DOHH2 (cell line): ENCODE results near the gene AATF.

Source experiments
- CTCF ChIP-seq: fragments of 200-600 bp; sonication (generic); IDR thresholded peaks from one replicate; pipeline ENCODE4 v1.5.1; 2014; ENCODE audit warnings: antibody characterized with exemption, mild to moderate bottlenecking, low read depth, low read length; ENCODE audit not compliant: poor library complexity, severe bottlenecking
- EZH2phosphoT487 ChIP-seq: fragments of 200-600 bp; sonication (generic); IDR thresholded peaks from 2 replicates; pipeline ENCODE4 v1.6.1; 2017; ENCODE audit warnings: borderline replicate concordance, mild to moderate bottlenecking, antibody characterized with exemption, low read length, moderate library complexity, mixed read lengths

GRCh38 chr17:37051381-37051780 is 102.6 kb downstream of the AATF start:
- TF ChIP-seq CTCF (no peak), EZH2phosphoT487 (no peak)
